Sigmoid colon (tissue), 7 donors: ENCODE measurements around the gene WIPF3. TPM values are rescaled to one million over a fixed set of nuclear protein-coding genes. Genes with fewer than 3 reads are reported as not detected.

Experiments used
- DNase-seq: peaks from one replicate; pipeline ENCODE4 v3.0.0-alpha.2; 2019
- H3K27ac ChIP-seq, 4 donors: fragments of 200-600 bp; sonication (generic); one replicate each; pipeline ENCODE4 v1.5.1; 2016 to 2019; ENCODE audit warnings: mild to moderate bottlenecking in 1 of 4
- H3K27me3 ChIP-seq, 3 donors: fragments of 200-600 bp; sonication (generic); one replicate each; pipeline ENCODE4 v1.5.1; 2019; ENCODE audit warnings: mild to moderate bottlenecking in 1 of 3
- H3K36me3 ChIP-seq, 4 donors: fragments of 200-600 bp; sonication (generic); one replicate each; pipeline ENCODE4 v1.5.1; 2016 to 2019
- H3K4me1 ChIP-seq, 4 donors: fragments of 200-600 bp; sonication (generic); one replicate each; pipeline ENCODE4 v1.5.1; 2017 to 2019
- H3K4me3 ChIP-seq, 4 donors: fragments of 200-600 bp; sonication (generic); one replicate each; pipeline ENCODE4 v1.5.1; 2017 to 2019; ENCODE audit warnings: mild to moderate bottlenecking in 2 of 4, moderate library complexity in 1 of 4
- H3K9me3 ChIP-seq, 4 donors: fragments of 200-600 bp in 3 of 4; sonication (generic) in 3 of 4; one replicate each; pipeline versions ENCODE4 v1.5.1 to v1.6.1; 2013 to 2019
- EP300 ChIP-seq, 4 donors: sonication (generic); formaldehyde crosslinking; IDR thresholded peaks; one replicate each; pipeline ENCODE4 v1.6.1; 2017; ENCODE audit warnings: antibody characterized with exemption in 4 of 4
- POLR2A ChIP-seq, 2 donors: fragments of 450-650 bp; IDR thresholded peaks; one replicate each; pipeline ENCODE4 v1.6.1; 2016; ENCODE audit warnings: antibody characterized with exemption in 2 of 2, mild to moderate bottlenecking in 2 of 2, moderate library complexity in 2 of 2
- POLR2AphosphoS5 ChIP-seq, 4 donors: sonication (generic); formaldehyde crosslinking; IDR thresholded peaks; one replicate each; pipeline ENCODE4 v1.6.1; 2017; ENCODE audit warnings: antibody characterized with exemption in 4 of 4
- WGBS, 2 donors: extraction: QIAGEN DNeasy Blood & Tissue Kit; methylation state at CpG; one replicate each; pipeline ENCODE4 v1.1.7; 2013; 5-methylcytosine and 5-hydroxymethylcytosine counted together
- intact Hi-C: fragments of 100-400 bp; cut with DNase I; formaldehyde crosslinking; loops from one replicate; pipeline ENCODE4 v1.15.1; 2023
- polyA plus RNA-seq, 3 donors: library from polyadenylated mRNA; stranded (reverse); fragments of 200-250 nt; gene quantifications; one replicate each; pipeline ENCODE4 v1.2.3, GENCODE V29; 2013
- total RNA-seq, 4 donors: library from RNA; depleted of rRNA; stranded (reverse); fragments of >200 nt; gene quantifications; one replicate each; pipeline ENCODE4 v1.1.0, GENCODE V29; 2016
- TF ChIP-seq, protein P1 (sequence below), 4 experiments: fragments of 450-650 bp in 3 of 4; fragments of 200-600 bp in 1 of 4; IDR thresholded peaks; one replicate each; pipeline ENCODE4 v1.5.1; 2016 to 2019; ENCODE audit warnings: antibody characterized with exemption in 4 of 4, mild to moderate bottlenecking in 3 of 4, moderate library complexity in 2 of 4
- donor health status: healthy with polysubstance abuse.
- donor health status: Bipolar disorder and iron deficiency.
- donor health status: healthy.

The WIPF3 gene
- total and polyA plus RNA-seq, 7 donors = 0.46 to 4.7 (median 0.71) TPM

DNA sequence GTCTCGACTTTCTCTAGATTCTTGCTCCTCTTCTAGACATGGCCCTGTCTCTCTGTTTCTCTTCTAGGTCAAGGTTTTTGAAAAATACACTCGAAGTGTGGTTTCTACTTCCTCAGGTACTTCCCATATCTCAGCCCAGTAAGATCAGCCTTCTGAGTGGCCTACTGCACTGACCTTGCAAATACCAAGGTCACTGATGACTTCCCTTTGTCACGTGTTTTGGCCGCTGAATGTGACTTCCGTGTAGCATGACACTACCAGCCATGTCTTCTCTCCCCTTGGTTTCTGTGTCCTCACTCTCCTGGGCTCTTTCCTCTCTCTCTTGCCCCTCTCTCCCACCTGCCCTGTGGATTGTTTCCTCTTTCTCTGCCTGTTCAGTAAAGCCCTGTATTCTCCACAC is 7.9 kb upstream of the WIPF3 start:
- intact Hi-C loops = no loop called here
- DNase-seq = no peak
- Histone ChIP-seq H3K9me3 (no peaks in the 10 kb centered on the region), H3K4me1 (peaks cover 0 to 5% (median 0%) of the 10 kb centered on the region in 4 donors), H3K27ac (no peak overlapping the region), H3K36me3 (no peaks in the 10 kb centered on the region), H3K4me3 (no peak overlapping the region), H3K27me3 (peaks cover 0 to 5% (median 0%) of the 10 kb centered on the region in 3 donors)
- TF ChIP-seq POLR2AphosphoS5 (IDR thresholded peaks at IDR 0.05) (no peak), POLR2A (IDR thresholded peaks at IDR 0.05) (no peak), EP300 (IDR thresholded peaks at IDR 0.05) (no peak)
- TF ChIP-seq, protein P1, sequence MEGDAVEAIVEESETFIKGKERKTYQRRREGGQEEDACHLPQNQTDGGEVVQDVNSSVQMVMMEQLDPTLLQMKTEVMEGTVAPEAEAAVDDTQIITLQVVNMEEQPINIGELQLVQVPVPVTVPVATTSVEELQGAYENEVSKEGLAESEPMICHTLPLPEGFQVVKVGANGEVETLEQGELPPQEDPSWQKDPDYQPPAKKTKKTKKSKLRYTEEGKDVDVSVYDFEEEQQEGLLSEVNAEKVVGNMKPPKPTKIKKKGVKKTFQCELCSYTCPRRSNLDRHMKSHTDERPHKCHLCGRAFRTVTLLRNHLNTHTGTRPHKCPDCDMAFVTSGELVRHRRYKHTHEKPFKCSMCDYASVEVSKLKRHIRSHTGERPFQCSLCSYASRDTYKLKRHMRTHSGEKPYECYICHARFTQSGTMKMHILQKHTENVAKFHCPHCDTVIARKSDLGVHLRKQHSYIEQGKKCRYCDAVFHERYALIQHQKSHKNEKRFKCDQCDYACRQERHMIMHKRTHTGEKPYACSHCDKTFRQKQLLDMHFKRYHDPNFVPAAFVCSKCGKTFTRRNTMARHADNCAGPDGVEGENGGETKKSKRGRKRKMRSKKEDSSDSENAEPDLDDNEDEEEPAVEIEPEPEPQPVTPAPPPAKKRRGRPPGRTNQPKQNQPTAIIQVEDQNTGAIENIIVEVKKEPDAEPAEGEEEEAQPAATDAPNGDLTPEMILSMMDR (IDR thresholded peaks at IDR 0.05) = no peak
- 70 to 79% methylated on average over 5 of the region's 5 CpGs for WGBS, 2 donors

DNA sequence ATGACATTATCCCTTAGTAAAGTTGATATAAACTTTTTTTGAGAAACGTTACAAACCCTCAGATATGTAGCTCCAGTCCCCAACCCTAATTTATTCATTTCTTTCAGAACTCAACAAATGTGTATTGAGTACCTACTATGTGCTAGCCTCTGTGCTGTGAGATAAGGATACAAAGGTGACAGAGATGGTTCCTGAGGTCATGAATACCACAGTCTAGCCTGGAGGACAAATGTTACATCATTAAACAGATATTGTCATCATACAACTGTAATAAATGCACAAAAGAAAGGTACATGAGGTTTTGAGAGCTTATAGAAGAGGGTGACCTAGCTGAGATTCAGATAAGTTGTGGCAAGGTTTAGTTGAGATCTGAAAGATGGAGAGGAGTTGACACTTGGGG is 4.4 kb upstream of the WIPF3 start:
- no peak for DNase-seq
- Histone ChIP-seq H3K27me3 (peaks cover 0 to 20% (median 5%) of the 10 kb centered on the region in 3 donors), H3K4me1 (peaks cover 0 to 15% (median 5%) of the 10 kb centered on the region in 4 donors), H3K27ac (no peak overlapping the region), H3K4me3 (no peak overlapping the region), H3K9me3 (no peaks in the 10 kb centered on the region), H3K36me3 (no peaks in the 10 kb centered on the region)
- intact Hi-C loops = no loop called here
- WGBS, 2 donors = 19 to 62% methylated on average over 1 of the region's 1 CpG
- TF ChIP-seq EP300 (IDR thresholded peaks at IDR 0.05) = no peak
- no peak for TF ChIP-seq POLR2AphosphoS5 (IDR thresholded peaks at IDR 0.05)
- TF ChIP-seq, protein P1 (IDR thresholded peaks at IDR 0.05) = no peak
- no peak for TF ChIP-seq POLR2A (IDR thresholded peaks at IDR 0.05)

DNA sequence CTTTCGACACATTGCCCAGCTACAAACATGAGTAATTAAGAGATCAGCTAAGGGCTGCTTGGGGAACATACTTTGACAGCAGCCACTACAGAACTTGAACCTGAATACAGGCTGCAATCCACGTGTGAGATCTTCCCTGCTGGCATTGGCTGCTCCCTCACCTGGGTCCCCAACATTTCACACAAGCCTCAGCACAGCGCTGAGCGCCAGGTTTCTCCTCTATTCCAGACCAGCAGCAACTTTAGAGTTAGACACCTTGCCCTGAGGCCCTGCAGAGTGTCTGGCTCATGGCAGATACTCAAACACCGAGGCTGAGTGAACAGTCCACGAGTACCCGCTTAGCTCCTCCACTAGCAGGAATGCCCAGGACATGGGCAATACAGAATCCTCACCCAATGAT is 1.3 kb upstream of the WIPF3 start:
- intact Hi-C loops = no loop called here
- H3K4me1 ChIP-seq = peaks cover 0 to 24% (median 15%) of the 10 kb centered on the region in 4 donors
- peaks cover 0 to 31% (median 13%) of the 10 kb centered on the region in 3 donors for H3K27me3 ChIP-seq
- DNase-seq = no peak
- H3K36me3 ChIP-seq = no peaks in the 10 kb centered on the region
- H3K9me3 ChIP-seq = no peaks in the 10 kb centered on the region
- WGBS, 2 donors = 88 to 92% methylated on average over 7 of the region's 7 CpGs
- no peak overlapping the region for H3K4me3 ChIP-seq
- H3K27ac ChIP-seq = no peak overlapping the region
- TF ChIP-seq POLR2A (IDR thresholded peaks at IDR 0.05) = no peak
- no peak for TF ChIP-seq EP300 (IDR thresholded peaks at IDR 0.05)
- TF ChIP-seq, protein P1 (IDR thresholded peaks at IDR 0.05) = no peak
- no peak for TF ChIP-seq POLR2AphosphoS5 (IDR thresholded peaks at IDR 0.05)

DNA sequence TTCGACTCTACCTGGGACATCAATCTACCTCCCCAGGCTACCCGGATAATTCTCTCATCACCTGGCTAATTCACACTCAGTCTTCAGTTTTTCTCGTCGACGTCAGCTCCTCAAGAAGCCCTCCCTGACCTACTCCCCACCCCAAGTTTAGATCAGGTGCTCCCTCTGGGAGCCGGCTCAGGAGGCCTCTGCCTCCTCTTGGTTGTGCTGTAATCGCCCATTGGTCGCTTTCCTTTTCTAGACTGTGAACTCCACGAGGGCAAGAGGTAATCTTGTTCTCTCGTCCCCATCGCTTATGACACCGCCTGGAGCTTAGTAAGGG is 461 bp upstream of the WIPF3 start:
- no peaks in the 10 kb centered on the region for H3K36me3 ChIP-seq
- H3K27ac ChIP-seq = peak overlapping the region in 1 of 4 donors; percentile 69
- TF ChIP-seq, protein P1 (IDR thresholded peaks at IDR 0.05) = no peak
- TF ChIP-seq POLR2AphosphoS5 (IDR thresholded peaks at IDR 0.05) = no peak
- no peak for TF ChIP-seq EP300 (IDR thresholded peaks at IDR 0.05)
- no peak for TF ChIP-seq POLR2A (IDR thresholded peaks at IDR 0.05)
- intact Hi-C loops = no loop called here
- H3K4me1 ChIP-seq = peaks cover 0 to 24% (median 15%) of the 10 kb centered on the region in 4 donors
- no peaks in the 10 kb centered on the region for H3K9me3 ChIP-seq
- WGBS, 2 donors = 53 to 71% methylated on average over 12 of the region's 12 CpGs
- DNase-seq = no peak
- peaks cover 0 to 31% (median 13%) of the 10 kb centered on the region in 3 donors for H3K27me3 ChIP-seq
- H3K4me3 ChIP-seq = peak overlapping the region; percentile 10 to 73 (median 62)
